ENCODE measurements around the gene GNAQ. TPM values are rescaled to one million over a fixed set of nuclear protein-coding genes. Genes with fewer than 3 reads are reported as not detected.
"Not testable (repeated sequence)": the region's sequence is repeated elsewhere in the genome, so short reads cannot be mapped to it uniquely, and the experiment has no call there.

The GNAQ gene
- total RNA-seq, 6 experiments from 2014 or later, result 41.6 to 45.8 (median 44.3) TPM

- peaks cover 17% of the 10 kb centered on the region; the same call in 1 of the 2 replicates for H3K4me1 Mint-ChIP-seq (ENCODE audit: low read depth)
- H3K9me3 Mint-ChIP-seq, result peaks cover 9% of the 10 kb centered on the region
- H3K27me3 Mint-ChIP-seq (ENCODE audit: insufficient read depth), result no peaks in the 10 kb centered on the region; the same call in 1 of the 2 replicates
- peak; percentile 11 for DNase-seq
- 0 out of 2 replicates have a peak, but pooled peaks have one; percentile 24 for TF ChIP-seq CTCF (IDR thresholded peaks at IDR 0.05)
- no peak overlapping the region; the same call in 1 of the 2 replicates for H3K27ac Mint-ChIP-seq
- peaks cover 29% of the 10 kb centered on the region for H3K36me3 Mint-ChIP-seq (ENCODE audit: low read depth)
- H3K4me3 Mint-ChIP-seq, result no peak overlapping the region
These were observed 167.3 kb downstream of the GNAQ start for GRCh38 chr9:77864211-77864889.

- Mint-ChIP-seq H3K4me1 (ENCODE audit: low read depth) (peaks cover 22% of the 10 kb centered on the region), H3K36me3 (ENCODE audit: low read depth) (peaks cover 35% of the 10 kb centered on the region)
- H3K4me3 Mint-ChIP-seq; H3K9me3 Mint-ChIP-seq; H3K27ac Mint-ChIP-seq; H3K27me3 Mint-ChIP-seq (ENCODE audit: insufficient read depth); DNase-seq: not testable (repeated sequence)
These were observed 168.0 kb downstream of the GNAQ start for GRCh38 chr9:77863638-77864037.

GRCh38 chr9:77860953-77861352 lies 170.7 kb downstream of the GNAQ start:
- H3K9me3 Mint-ChIP-seq; H3K27ac Mint-ChIP-seq; DNase-seq; H3K4me3 Mint-ChIP-seq; H3K27me3 Mint-ChIP-seq (ENCODE audit: insufficient read depth): not testable (repeated sequence)
- H3K36me3 Mint-ChIP-seq (ENCODE audit: low read depth), result peaks cover 43% of the 10 kb centered on the region
- peaks cover 49% of the 10 kb centered on the region for H3K4me1 Mint-ChIP-seq (ENCODE audit: low read depth)

- Mint-ChIP-seq H3K27ac (peak overlapping the region; percentile 71; the same call in 1 of the 2 replicates), H3K36me3 (ENCODE audit: low read depth) (peaks cover 21% of the 10 kb centered on the region), H3K4me1 (ENCODE audit: low read depth) (peaks cover 49% of the 10 kb centered on the region), H3K27me3 (ENCODE audit: insufficient read depth) (no peaks in the 10 kb centered on the region), H3K4me3 (no peak overlapping the region), H3K9me3 (peaks cover 4% of the 10 kb centered on the region; the same call in 1 of the 2 replicates)
- no peak for TF ChIP-seq CTCF (IDR thresholded peaks at IDR 0.05)
- DNase-seq, result no peak
These were observed 173.9 kb downstream of the GNAQ start for GRCh38 chr9:77857513-77858259.

- peak overlapping the region; percentile 71 for H3K27ac Mint-ChIP-seq
- H3K4me1 Mint-ChIP-seq (ENCODE audit: low read depth), result peaks cover 49% of the 10 kb centered on the region
- H3K4me3 Mint-ChIP-seq, result peak overlapping the region; percentile 13; the same call in 1 of the 2 replicates
- DNase-seq, result peak; percentile 21
- peaks cover 21% of the 10 kb centered on the region for H3K36me3 Mint-ChIP-seq (ENCODE audit: low read depth)
- H3K27me3 Mint-ChIP-seq (ENCODE audit: insufficient read depth), result no peaks in the 10 kb centered on the region
- TF ChIP-seq CTCF (IDR thresholded peaks at IDR 0.05), result no peak
- peaks cover 4% of the 10 kb centered on the region; the same call in 1 of the 2 replicates for H3K9me3 Mint-ChIP-seq
These were observed 175.0 kb downstream of the GNAQ start for GRCh38 chr9:77856615-77857014.

GRCh38 chr9:77854916-77855311 lies 176.7 kb downstream of the GNAQ start:
- no peak for DNase-seq
- Mint-ChIP-seq H3K4me1 (ENCODE audit: low read depth) (peaks cover 49% of the 10 kb centered on the region), H3K27me3 (ENCODE audit: insufficient read depth) (no peaks in the 10 kb centered on the region), H3K36me3 (ENCODE audit: low read depth) (peaks cover 14% of the 10 kb centered on the region), H3K4me3 (no peak overlapping the region), H3K9me3 (no peaks in the 10 kb centered on the region), H3K27ac (no peak overlapping the region)
- no peak for TF ChIP-seq CTCF (IDR thresholded peaks at IDR 0.05)

All from HFFc6 (cell line).